Measurements from ENCODE around the gene GADL1. TPM values are rescaled to one million over a fixed set of nuclear protein-coding genes. Genes with fewer than 3 reads are reported as not detected.

The GADL1 gene
- total RNA-seq, 1 experiment from 2014 or later, result 0.09 TPM

- Histone ChIP-seq H4K91ac (ENCODE audit: insufficient read length, low read depth, low read length) (no peak overlapping the region), H3K27me3 (ENCODE audit: insufficient read depth, low read length) (no peaks in the 10 kb centered on the region), H3K9ac (ENCODE audit: extremely low read depth, insufficient read length, low read length) (no peak overlapping the region), H2BK120ac (ENCODE audit: low read depth, low read length, poor library complexity, severe bottlenecking) (no peak overlapping the region), H3K27ac (ENCODE audit: insufficient read length, low read depth, low read length) (no peak overlapping the region), H2BK12ac (ENCODE audit: insufficient read length, low read depth, low read length) (no peak overlapping the region), H3K14ac (ENCODE audit: insufficient read depth, low read length) (no peak overlapping the region), H4K5ac (ENCODE audit: insufficient read length, low read depth, low read length) (no peak overlapping the region), H3K9me3 (ENCODE audit: control insufficient read depth, low read depth, low read length) (no peaks in the 10 kb centered on the region), H3K4ac (ENCODE audit: low read depth, low read length) (no peak overlapping the region), H3K4me2 (ENCODE audit: insufficient read depth, insufficient read length, low read length) (no peak overlapping the region), H3K18ac (ENCODE audit: insufficient read length, low read depth, low read length) (no peak overlapping the region), H3K56ac (ENCODE audit: insufficient read length, low read depth, low read length) (no peak overlapping the region), H3K79me2 (ENCODE audit: insufficient read depth, low read length) (no peaks in the 10 kb centered on the region), H4K8ac (replicated peaks; ENCODE audit: insufficient read length, low read depth, low read length) (no peak overlapping the region), H2BK20ac (ENCODE audit: low read depth, low read length, poor library complexity, severe bottlenecking) (no peak overlapping the region), H4K20me1 (ENCODE audit: control insufficient read depth, insufficient read depth, insufficient read length) (no peaks in the 10 kb centered on the region), H3K23me2 (ENCODE audit: insufficient read length, low read depth, low read length, poor library complexity, severe bottlenecking) (no peaks in the 10 kb centered on the region), H2AK5ac (ENCODE audit: insufficient read length, low read length) (no peak overlapping the region), H3K79me1 (ENCODE audit: insufficient read depth, low read depth, low read length, poor library complexity, severe bottlenecking) (no peaks in the 10 kb centered on the region), H2BK15ac (ENCODE audit: low read depth, low read length) (no peak overlapping the region), H3K4me1 (ENCODE audit: insufficient read depth, low read length) (no peaks in the 10 kb centered on the region), H2BK5ac (ENCODE audit: insufficient read length, low read length) (no peak overlapping the region), H3K23ac (ENCODE audit: insufficient read length, low read depth, low read length) (no peak overlapping the region), H3T11ph (ENCODE audit: low read length) (no peak overlapping the region), H2AFZ (ENCODE audit: low read length) (no peak overlapping the region)
- Mint-ChIP-seq H3K9me3 (peaks cover 3 to 6% of the 10 kb centered on the region in 2 experiments; a peak in 3 of 5 replicates), H3K27ac (no peak overlapping the region), H3K27me3 (ENCODE audit: low read depth) (0 out of 2 replicates have a peak, but pooled peaks cover 1% of the 10 kb centered on the region), H3K4me3 (no peak overlapping the region), H3K36me3 (ENCODE audit: insufficient read depth in 1 of 3, low read depth in 3 of 3) (peaks cover 0 to 3% (median 3%) of the 10 kb centered on the region in 3 experiments; a peak in 5 of 7 replicates), H3K4me1 (no peaks in the 10 kb centered on the region)
- no peak for DNase-seq
- no CpG with 5 or more reads among the region's 6 CpGs for WGBS (ENCODE audit: extremely low coverage, insufficient read length, low lambda C conversion rate)
- TF ChIP-seq CTCF (conservative IDR thresholded peaks at IDR 0.05), result no peak
These were observed 25.1 kb upstream of the GADL1 start for GRCh38 chr3:30919564-30919963.

Measured in H9 (cell line).